NT2/D1 (cell line): Measurements from ENCODE around the gene ARIH2.

ENCODE experiments used
- SUZ12 ChIP-seq: IDR thresholded peaks from 2 replicates; pipeline ENCODE4 v1.6.1; 2011; ENCODE audit not compliant: insufficient read length, insufficient read depth; ENCODE audit errors: extremely low read depth
- YY1 ChIP-seq: IDR thresholded peaks from 2 replicates; pipeline ENCODE4 v1.6.1; 2011; ENCODE audit not compliant: insufficient read length, insufficient read depth
- ZNF274 ChIP-seq: IDR thresholded peaks from 2 replicates; pipeline ENCODE4 v1.6.1; 2011; ENCODE audit warnings: mild to moderate bottlenecking, low read depth, low read length

DNA sequence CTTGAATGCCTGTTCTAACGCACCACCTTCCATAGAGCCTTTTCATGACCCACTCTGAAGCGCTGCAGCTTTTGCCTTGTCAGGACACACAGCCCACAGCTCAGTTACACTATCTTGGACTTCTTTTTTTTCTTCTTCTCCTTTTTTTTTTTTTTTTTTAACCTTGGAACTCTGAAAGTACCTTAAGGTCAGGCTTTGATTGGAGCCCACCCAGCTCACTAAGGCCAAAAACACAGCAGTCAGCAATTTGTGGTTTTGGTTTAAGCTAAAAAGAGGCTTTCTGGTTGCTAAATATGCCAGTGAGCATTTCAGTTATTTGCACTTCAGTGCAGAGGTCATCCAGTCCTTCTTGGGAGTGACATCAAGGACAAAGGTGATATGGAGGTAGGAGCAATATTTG is 21.7 kb upstream of the ARIH2 start:
- TF ChIP-seq YY1 (no peak), ZNF274 (no peak), SUZ12 (no peak)
